Measurements from ENCODE around the gene ATXN1.
A peak's percentile ranks its signal among the peaks of the same experiment; 100 is the strongest.
"Not testable (repeated sequence)": the region's sequence is repeated elsewhere in the genome, so short reads cannot be mapped to it uniquely, and the experiment has no call there.

Gene ATXN1

DNA sequence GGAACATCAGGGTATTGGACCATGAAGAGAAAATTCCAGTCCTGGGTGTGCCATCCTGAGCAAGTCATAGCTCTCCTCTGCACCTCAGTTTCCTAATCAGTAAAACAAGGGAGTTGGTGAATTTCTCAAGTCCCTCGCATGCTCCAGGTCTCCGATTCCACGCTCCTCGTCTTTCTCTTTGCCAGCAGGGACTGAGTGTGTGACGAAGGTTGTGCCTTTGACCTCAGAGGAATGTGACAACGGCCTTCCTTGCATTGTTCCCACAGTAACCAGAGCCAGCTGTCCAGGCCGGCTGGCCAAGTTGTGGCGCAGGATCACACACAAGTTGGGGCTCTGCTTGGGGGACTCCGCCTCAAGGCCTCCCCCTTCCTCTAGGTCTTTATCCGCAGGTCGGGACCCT is 217.3 kb downstream of the ATXN1 start:
- no peaks in the 10 kb centered on the region for H3K27me3 ChIP-seq (replicated peaks; ENCODE audit: control insufficient read depth, insufficient read depth, low read length)
- no peak overlapping the region for H3K4me3 ChIP-seq (replicated peaks; ENCODE audit: low read depth, low read length)
- DNase-seq (ENCODE audit: extremely low read depth, insufficient read length): no peak
- no peaks in the 10 kb centered on the region for H3K36me3 ChIP-seq (ENCODE audit: control insufficient read depth, insufficient read depth, low read length)
- TF ChIP-seq, protein P1, sequence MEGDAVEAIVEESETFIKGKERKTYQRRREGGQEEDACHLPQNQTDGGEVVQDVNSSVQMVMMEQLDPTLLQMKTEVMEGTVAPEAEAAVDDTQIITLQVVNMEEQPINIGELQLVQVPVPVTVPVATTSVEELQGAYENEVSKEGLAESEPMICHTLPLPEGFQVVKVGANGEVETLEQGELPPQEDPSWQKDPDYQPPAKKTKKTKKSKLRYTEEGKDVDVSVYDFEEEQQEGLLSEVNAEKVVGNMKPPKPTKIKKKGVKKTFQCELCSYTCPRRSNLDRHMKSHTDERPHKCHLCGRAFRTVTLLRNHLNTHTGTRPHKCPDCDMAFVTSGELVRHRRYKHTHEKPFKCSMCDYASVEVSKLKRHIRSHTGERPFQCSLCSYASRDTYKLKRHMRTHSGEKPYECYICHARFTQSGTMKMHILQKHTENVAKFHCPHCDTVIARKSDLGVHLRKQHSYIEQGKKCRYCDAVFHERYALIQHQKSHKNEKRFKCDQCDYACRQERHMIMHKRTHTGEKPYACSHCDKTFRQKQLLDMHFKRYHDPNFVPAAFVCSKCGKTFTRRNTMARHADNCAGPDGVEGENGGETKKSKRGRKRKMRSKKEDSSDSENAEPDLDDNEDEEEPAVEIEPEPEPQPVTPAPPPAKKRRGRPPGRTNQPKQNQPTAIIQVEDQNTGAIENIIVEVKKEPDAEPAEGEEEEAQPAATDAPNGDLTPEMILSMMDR (IDR thresholded peaks at IDR 0.05; ENCODE audit: insufficient read depth, low read length, poor library complexity, severe bottlenecking): no peak

DNA sequence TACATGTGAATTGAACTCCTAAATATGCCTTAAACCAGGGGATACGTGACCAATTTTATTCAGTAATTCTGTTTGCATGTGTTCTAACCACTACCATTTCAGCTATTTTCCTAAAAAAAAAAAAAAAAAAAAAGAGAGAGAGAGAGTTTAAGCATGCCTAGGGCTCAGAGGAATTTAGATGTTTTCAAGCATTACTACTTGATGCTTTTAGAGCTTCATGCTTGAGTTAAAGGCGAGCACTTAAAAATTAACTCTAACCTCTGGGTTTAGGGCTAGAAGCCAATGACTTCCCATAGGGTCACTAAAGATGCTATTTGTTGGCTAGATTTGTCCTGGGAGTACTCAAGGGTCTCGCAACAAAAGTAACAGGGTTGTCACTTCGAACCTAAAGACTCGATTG is 217.7 kb downstream of the ATXN1 start:
- H3K36me3 ChIP-seq (ENCODE audit: control insufficient read depth, insufficient read depth, low read length): no peaks in the 10 kb centered on the region
- TF ChIP-seq, protein P1 (IDR thresholded peaks at IDR 0.05; ENCODE audit: insufficient read depth, low read length, poor library complexity, severe bottlenecking): no peak
- H3K27me3 ChIP-seq (replicated peaks; ENCODE audit: control insufficient read depth, insufficient read depth, low read length): no peaks in the 10 kb centered on the region
- no peak for DNase-seq (ENCODE audit: extremely low read depth, insufficient read length)
- H3K4me3 ChIP-seq (replicated peaks; ENCODE audit: low read depth, low read length): no peak overlapping the region

DNA sequence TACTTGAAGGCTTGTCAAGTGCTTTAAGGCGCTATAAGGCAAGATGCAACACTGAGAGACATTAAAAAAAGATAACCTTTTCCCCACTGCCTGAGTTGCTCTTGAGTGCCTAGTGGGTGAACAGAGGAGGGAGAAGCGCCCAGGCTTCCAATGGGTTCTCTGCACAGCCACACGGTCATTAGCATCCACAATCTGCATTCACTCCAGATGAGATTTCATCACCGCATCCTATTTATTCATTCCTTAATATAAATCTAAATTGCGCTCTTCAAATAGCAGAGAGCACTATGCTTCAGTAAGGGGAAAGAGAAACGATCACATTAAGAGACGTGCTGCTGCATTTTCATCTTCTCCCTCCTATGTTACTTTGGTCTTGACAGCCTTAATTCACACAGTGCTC is 219.2 kb downstream of the ATXN1 start:
- H3K4me3 ChIP-seq (replicated peaks; ENCODE audit: low read depth, low read length): no peak overlapping the region
- no peaks in the 10 kb centered on the region for H3K27me3 ChIP-seq (replicated peaks; ENCODE audit: control insufficient read depth, insufficient read depth, low read length)
- H3K36me3 ChIP-seq (ENCODE audit: control insufficient read depth, insufficient read depth, low read length): no peaks in the 10 kb centered on the region
- no peak for DNase-seq (ENCODE audit: extremely low read depth, insufficient read length)
- TF ChIP-seq, protein P1 (IDR thresholded peaks at IDR 0.05; ENCODE audit: insufficient read depth, low read length, poor library complexity, severe bottlenecking): no peak

DNA sequence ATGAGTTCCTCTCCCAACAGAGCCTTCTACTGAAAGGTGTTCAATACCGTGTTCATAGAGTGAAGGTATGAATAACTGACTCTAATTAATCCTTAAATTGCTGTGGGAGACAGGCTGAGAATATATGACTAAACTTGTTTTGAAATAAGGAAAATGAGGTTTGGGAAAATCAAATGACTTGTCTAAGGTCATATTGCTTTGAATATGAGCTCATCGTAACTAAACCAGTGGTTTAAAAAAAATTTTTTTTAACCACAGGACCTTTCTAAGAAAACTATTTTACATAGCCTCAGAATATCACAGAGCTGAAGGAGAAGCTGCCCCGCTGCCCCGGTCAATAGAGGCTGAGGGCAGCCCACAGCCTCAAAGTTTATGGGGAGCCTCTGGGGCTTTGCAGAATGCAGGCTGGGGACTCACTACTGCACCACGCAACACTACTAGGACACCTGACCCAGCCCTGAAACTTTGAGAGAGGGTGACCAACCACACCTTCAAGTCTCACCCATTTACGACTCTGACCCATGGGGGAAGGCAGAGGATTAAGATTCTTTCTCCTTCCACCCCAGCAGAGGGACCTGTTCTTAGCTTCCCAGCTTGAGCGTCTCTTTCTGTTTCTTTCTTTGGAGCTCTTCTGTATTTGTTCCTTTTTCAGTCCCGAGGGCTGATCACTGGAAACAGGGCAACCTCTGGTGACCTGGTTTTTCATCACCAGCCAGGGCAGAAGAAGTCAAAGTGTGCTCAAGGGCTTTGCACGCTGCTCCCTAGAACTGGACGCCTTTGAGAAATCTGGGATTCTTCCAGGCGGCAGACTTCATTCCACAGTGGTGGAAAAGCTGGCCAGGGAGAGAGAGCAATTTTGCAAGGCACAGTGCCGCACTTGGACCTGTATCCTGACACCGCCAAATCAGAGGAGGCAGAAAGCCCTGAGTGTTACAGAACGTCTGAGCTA is 220.2 kb downstream of the ATXN1 start:
- TF ChIP-seq, protein P1 (IDR thresholded peaks at IDR 0.05; ENCODE audit: insufficient read depth, low read length, poor library complexity, severe bottlenecking): peak; percentile 9
- no peak for DNase-seq (ENCODE audit: extremely low read depth, insufficient read length)

DNA sequence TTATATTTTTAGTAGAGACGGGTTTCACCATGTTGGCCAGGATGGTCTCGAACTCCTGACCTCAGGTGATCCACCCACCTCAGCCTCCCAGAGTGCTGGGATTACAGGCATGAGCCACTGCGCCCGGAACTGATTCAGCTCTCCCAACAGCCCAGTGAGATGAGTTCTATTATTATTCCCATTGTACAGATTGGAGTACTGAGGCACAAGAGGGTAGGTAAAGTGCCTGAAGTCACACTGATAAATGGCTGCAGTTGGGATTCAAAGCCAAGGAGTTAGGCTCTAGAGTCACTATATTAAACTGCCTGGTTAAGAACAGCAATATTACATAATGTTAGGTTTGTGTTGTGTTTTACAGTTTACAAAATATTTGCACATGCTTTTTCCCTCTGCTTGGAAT is 220.9 kb downstream of the ATXN1 start:
- not testable (repeated sequence) for H3K4me3 ChIP-seq (replicated peaks; ENCODE audit: low read depth, low read length); H3K36me3 ChIP-seq (ENCODE audit: control insufficient read depth, insufficient read depth, low read length); H3K27me3 ChIP-seq (replicated peaks; ENCODE audit: control insufficient read depth, insufficient read depth, low read length); DNase-seq (ENCODE audit: extremely low read depth, insufficient read length)

More for the DNA sequence above, 220.2 kb downstream of the ATXN1 start:
- H3K36me3 ChIP-seq (ENCODE audit: control insufficient read depth, insufficient read depth, low read length): no peaks in the 10 kb centered on the region
- H3K27me3 ChIP-seq (replicated peaks; ENCODE audit: control insufficient read depth, insufficient read depth, low read length): no peaks in the 10 kb centered on the region
- H3K4me3 ChIP-seq (replicated peaks; ENCODE audit: low read depth, low read length): no peak overlapping the region

DNA sequence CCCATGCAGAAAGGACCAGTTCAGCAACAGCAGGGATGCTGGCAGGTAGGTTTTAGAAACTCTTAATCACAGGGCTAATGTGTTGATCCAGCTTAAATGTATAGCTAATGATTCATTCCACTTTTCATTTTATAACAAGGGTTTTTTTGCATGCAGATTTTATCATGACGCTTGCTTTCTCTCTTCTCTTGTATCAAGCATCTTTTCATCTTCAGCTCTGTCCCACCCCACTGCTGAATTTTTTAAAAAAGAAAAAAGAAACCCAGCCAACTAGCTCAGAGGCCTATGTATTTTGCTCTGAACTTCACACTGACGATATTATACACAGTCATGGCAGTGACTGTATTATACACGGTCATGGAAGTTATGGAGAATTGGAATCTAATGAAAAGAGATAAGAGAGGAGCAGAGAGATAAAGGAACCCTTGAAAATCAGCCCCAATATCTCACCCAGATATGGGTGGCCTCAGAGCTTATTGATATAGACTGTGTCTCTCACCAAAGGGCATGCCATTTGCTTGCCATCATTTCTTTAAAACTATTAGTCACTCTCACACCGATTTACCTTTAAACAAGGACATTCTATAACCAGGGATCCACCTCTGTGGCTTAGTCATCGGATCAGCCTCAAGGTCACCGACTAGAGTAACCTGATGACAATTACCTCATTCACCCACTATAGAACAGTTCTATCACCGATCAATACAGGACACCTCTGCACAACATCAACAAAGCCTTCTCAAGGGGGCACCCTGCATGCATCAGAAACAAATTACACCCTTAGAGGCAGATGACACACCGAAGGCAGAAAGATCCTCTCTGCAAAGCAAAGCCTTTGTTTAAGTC is 222.0 kb downstream of the ATXN1 start:
- no peaks in the 10 kb centered on the region for H3K36me3 ChIP-seq (ENCODE audit: control insufficient read depth, insufficient read depth, low read length)

More for the DNA sequence above, 222.0 kb downstream of the ATXN1 start:
- no peak for DNase-seq (ENCODE audit: extremely low read depth, insufficient read length)
- no peaks in the 10 kb centered on the region for H3K27me3 ChIP-seq (replicated peaks; ENCODE audit: control insufficient read depth, insufficient read depth, low read length)
- TF ChIP-seq, protein P1 (IDR thresholded peaks at IDR 0.05; ENCODE audit: insufficient read depth, low read length, poor library complexity, severe bottlenecking): no peak
- H3K4me3 ChIP-seq (replicated peaks; ENCODE audit: low read depth, low read length): no peak overlapping the region
